GM19238 (cell line): ENCODE measurements around the gene ERBB4.
"Not testable (repeated sequence)": the region's sequence is repeated elsewhere in the genome, so short reads cannot be mapped to it uniquely, and the experiment has no call there.

ENCODE experiments used
- DNase-seq: peaks from one replicate; pipeline ENCODE4 v3.0.0; 2011; ENCODE audit warnings: low spot score; ENCODE audit not compliant: insufficient read length

Gene ERBB4

GRCh38 chr2:212299943-212300342 lies 238.7 kb downstream of the ERBB4 start:
- DNase-seq, result no peak

GRCh38 chr2:212299333-212299732 lies 239.3 kb downstream of the ERBB4 start:
- DNase-seq, result no peak

GRCh38 chr2:212295571-212295970 lies 243.0 kb downstream of the ERBB4 start:
- no peak for DNase-seq

GRCh38 chr2:212294816-212295215 lies 243.8 kb downstream of the ERBB4 start:
- DNase-seq, result no peak

GRCh38 chr2:212289301-212289700 lies 249.3 kb downstream of the ERBB4 start:
- no peak for DNase-seq

- DNase-seq, result no peak
Measured at GRCh38 chr2:212288308-212288707, 250.3 kb downstream of the ERBB4 start.

GRCh38 chr2:212284166-212284565 lies 254.4 kb downstream of the ERBB4 start:
- no peak for DNase-seq

GRCh38 chr2:212282671-212283261 lies 255.8 kb downstream of the ERBB4 start:
- no peak for DNase-seq

GRCh38 chr2:212276813-212277212 lies 261.8 kb downstream of the ERBB4 start:
- DNase-seq, result no peak

- no peak for DNase-seq
Measured at GRCh38 chr2:212274215-212274614, 264.4 kb downstream of the ERBB4 start.

- DNase-seq, result no peak
Measured at GRCh38 chr2:212271583-212271982, 267.0 kb downstream of the ERBB4 start.

GRCh38 chr2:212269005-212269404 lies 269.6 kb downstream of the ERBB4 start:
- no peak for DNase-seq

GRCh38 chr2:212266297-212266696 lies 272.3 kb downstream of the ERBB4 start:
- no peak for DNase-seq

- no peak for DNase-seq
Measured at GRCh38 chr2:212265777-212266176, 272.8 kb downstream of the ERBB4 start.

GRCh38 chr2:212264187-212264586 lies 274.4 kb downstream of the ERBB4 start:
- no peak for DNase-seq

- DNase-seq, result no peak
Measured at GRCh38 chr2:212259226-212259625, 279.4 kb downstream of the ERBB4 start.

GRCh38 chr2:212254339-212254738 lies 284.3 kb downstream of the ERBB4 start:
- DNase-seq, result no peak

- DNase-seq, result no peak
Measured at GRCh38 chr2:212249451-212249850, 289.2 kb downstream of the ERBB4 start.

GRCh38 chr2:212245880-212246279 lies 292.7 kb downstream of the ERBB4 start:
- no peak for DNase-seq

GRCh38 chr2:212242724-212243123 lies 295.9 kb downstream of the ERBB4 start:
- DNase-seq, result no peak

GRCh38 chr2:212238152-212238551 lies 300.4 kb downstream of the ERBB4 start:
- DNase-seq, result not testable (repeated sequence)

- DNase-seq, result no peak
Measured at GRCh38 chr2:212237350-212238095, 301.1 kb downstream of the ERBB4 start.

GRCh38 chr2:212228743-212229171 lies 309.8 kb downstream of the ERBB4 start:
- no peak for DNase-seq
